Measurements from ENCODE around the gene EHMT2.

The EHMT2 gene

GRCh38 chr6:31888276-31889258, 8.9 kb downstream of the EHMT2 start:
- DNase-seq (ENCODE audit: low spot score), result no peak

GRCh38 chr6:31887173-31888007, 10.1 kb downstream of the EHMT2 start:
- DNase-seq (ENCODE audit: low spot score), result no peak

GRCh38 chr6:31886541-31886991, 10.9 kb downstream of the EHMT2 start:
- no peak for DNase-seq (ENCODE audit: low spot score)

GRCh38 chr6:31884528-31885035, 12.9 kb downstream of the EHMT2 start:
- no peak for DNase-seq (ENCODE audit: low spot score)

GRCh38 chr6:31883676-31884075, 13.8 kb downstream of the EHMT2 start:
- no peak for DNase-seq (ENCODE audit: low spot score)

- no peak for DNase-seq (ENCODE audit: low spot score)
Measured at GRCh38 chr6:31882344-31882743, 15.2 kb downstream of the EHMT2 start.

DNA sequence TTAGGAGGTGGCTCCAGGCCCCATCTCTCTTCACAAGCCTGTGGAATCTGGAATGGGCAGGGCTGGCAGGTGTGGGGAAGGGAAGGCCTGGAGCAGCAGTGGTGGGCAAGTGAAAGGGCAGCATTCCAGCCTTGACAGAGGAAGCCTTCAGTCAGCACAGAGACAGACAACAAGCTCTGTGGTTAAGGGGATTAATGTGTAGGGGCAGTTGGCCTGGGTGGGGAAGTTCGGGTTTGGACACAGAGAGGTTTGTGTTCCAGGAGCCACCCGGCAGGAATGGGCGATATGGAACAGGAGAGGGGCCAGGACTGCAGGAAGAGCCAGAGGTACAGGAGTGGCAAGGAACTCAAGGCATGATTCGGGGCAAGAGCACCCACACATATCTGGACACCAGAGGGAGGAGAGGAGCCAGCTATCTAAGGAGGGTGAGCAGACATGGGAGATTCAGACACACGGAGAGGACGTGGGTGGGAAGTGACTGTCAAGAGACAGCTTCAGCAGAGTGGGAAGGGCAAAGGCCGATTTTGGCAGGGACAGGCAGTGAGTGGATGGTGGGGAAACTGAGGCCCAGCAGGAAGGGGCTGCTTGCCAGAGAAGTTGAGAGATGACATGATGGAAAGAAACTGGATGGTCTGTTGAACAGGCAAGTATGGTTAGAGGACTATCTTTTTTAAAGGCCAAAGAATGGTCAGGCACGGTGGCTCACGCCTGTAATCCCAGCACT, 16.2 kb downstream of the EHMT2 start:
- DNase-seq (ENCODE audit: low spot score), result no peak

GRCh38 chr6:31880616-31881015, 16.9 kb downstream of the EHMT2 start:
- no peak for DNase-seq (ENCODE audit: low spot score)

DNA sequence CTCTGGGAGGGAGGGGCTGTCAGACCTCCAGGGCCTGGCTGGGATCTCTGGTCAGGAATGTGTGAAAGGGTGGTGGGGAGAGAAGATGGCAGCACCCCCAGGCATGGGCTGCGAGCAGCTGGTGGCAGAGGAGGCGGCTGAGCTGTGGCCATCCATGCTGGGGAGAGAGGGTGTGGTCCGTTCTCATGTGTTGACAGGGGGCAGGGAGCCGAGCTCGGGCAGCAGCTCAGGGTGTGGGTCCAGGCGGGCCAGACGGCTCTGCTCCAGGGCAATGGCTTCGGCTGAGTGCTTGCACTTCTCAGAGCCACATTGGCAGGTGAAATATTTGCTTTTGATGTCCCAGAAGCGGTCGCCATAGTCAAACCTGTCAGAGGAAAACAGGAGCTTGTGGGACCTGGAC, 17.6 kb downstream of the EHMT2 start:
- DNase-seq (ENCODE audit: low spot score), result no peak

GRCh38 chr6:31879143-31879542, 18.4 kb downstream of the EHMT2 start:
- DNase-seq (ENCODE audit: low spot score), result no peak

GRCh38 chr6:31878726-31879125, 18.8 kb downstream of the EHMT2 start, which contains the start of gene SLC44A4:
Gene SLC44A4 (minus strand): TSS chr6:31878997. CDS start chr6:31878980, 17 bp downstream.
- DNase-seq (ENCODE audit: low spot score), result no peak

GRCh38 chr6:31878222-31878621, 19.3 kb downstream of the EHMT2 start:
- no peak for DNase-seq (ENCODE audit: low spot score)

- no peak for DNase-seq (ENCODE audit: low spot score)
Measured at GRCh38 chr6:31877651-31878161, 19.8 kb downstream of the EHMT2 start.

GRCh38 chr6:31877125-31877650, 20.3 kb downstream of the EHMT2 start:
- DNase-seq (ENCODE audit: low spot score), result no peak

DNA sequence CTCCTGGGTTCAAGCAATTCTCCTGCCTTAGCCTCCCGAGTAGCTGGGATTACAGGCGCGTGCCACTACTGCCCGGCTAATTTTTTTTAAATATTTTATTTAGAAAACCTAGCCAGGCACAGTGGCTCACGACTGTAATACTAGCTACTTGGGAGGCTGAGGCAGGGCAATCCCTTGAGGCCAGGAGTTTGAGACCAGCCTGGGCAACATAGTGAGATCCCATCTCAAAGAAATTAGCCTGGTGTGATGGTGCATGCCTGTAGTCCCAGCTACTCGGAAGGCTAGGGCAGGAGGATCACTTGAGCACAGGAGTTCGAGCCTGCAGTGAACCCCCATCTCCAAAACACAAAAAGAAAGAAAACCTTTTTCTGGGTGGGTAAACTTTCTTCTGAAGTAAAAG, 21.1 kb downstream of the EHMT2 start:
- no peak for DNase-seq (ENCODE audit: low spot score)

DNA sequence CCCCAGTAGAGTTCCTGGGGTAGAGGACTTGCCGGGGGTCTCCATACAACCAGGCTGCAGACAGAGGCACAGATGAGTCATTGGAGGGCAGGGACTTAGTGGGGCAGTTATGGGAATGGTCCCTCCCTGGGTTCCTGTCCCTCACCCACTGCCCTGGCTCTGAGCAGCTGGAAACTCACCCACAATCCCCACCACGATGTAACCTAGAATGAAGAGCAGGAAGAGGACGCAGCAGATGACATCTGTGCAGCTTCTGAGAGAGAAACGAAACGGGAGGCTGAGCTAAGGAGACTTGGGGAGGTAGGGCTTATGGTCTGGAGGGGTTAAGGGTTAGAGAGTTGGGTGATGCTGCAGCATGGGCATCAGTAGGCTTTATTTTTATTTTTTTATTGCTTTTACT, 21.6 kb downstream of the EHMT2 start:
- DNase-seq (ENCODE audit: low spot score), result no peak

DNA sequence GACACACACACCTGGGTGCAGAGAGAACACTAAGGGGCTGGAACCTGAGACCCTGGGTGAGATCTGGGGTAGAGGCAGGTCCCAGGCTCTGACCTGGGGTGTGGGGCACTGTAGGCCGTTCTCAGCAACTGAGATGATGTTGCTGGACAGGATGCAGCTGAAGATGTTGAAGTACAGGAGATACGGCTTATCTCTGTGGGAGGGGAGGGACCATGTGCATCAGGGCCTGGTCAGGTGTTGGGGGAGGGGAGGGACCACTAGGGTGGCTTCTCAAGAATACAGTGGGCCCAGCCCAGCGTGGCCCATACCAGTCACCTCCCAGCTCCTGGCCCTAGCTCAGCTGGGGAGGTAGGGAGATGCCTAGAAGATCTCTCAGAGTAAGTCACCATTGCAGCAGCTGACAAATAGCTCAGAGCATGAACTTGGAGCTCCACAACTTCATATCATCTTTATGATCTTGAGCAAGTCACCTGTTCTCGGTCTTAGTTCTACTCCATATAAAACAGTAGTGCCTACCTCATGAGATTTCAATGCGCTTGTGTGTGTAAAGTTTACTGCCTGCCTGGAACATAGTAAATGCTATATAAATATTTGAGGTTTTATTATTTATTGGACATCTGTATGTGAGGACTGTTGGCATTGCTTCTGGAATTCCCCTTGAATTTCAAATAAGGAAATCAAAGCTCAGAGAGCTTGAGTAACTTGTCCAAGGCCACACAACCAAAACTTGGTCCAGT, 22.5 kb downstream of the EHMT2 start:
- DNase-seq (ENCODE audit: low spot score), result no peak

GRCh38 chr6:31874084-31874670, 23.3 kb downstream of the EHMT2 start:
- DNase-seq (ENCODE audit: low spot score), result no peak

DNA sequence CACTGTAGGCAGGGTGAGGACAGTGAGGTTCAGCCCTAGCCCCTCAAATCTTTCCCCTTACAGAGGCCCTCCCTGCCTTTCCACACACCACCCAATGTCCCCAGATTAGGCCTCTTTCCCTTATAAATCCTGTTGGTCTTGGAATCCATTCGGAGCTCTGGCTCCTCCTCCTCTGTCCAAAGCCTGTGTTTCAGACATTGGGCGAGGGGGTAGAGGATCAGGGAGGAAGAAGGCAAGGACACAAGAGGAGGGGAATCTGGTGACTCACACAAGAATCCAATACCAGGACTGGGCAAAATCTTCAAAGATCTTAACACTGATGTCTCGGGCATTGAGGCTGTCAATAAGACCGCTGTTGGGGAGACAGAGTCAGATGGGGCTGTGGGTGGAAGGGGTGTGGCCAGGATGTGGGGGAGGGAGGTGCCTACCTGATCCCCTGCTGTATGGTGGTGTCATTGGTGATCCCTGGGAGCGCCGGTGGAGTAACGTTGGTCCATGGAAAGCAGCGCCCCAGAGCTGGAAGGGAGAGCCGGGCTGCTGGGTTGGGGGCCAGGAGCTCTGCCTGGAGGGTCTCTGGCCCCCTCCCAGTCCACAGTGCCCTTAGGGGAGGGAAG, 26.3 kb downstream of the EHMT2 start:
- no peak for DNase-seq (ENCODE audit: low spot score)

Data from COLO829 (cell line).